B cell (primary cell): ENCODE measurements around the gene MAPK8IP2. TPM values are rescaled to one million over a fixed set of nuclear protein-coding genes. Genes with fewer than 3 reads are reported as not detected.

Experiments used
- ATAC-seq: fragments of 200-7000 bp; cut with Tn5 transposase; one replicate; pipeline ENCODE4 v1.10.0; 2021; ENCODE audit warnings: low read depth, mild to moderate bottlenecking, moderate number of reproducible peaks, moderate library complexity
- CTCF ChIA-PET: fragments of 350-600 bp; sonication (Branson Sonifier 250); formaldehyde crosslinking; loops from one replicate; lab custom pipeline; 2021; ENCODE audit warnings: antibody characterized with exemption, inconsistent platforms; lab: Charles Lee
- POLR2A ChIA-PET: fragments of 350-600 bp; sonication (Branson Sonifier 250); formaldehyde crosslinking; loops from one replicate; lab custom pipeline; 2021; ENCODE audit warnings: antibody characterized with exemption; lab: Charles Lee
- DNase-seq: peaks from one replicate; pipeline ENCODE4 v3.0.0; 2013
- H2AFZ ChIP-seq: 2 replicates; pipeline ENCODE4 v1.6.1; 2012; ENCODE audit warnings: mild to moderate bottlenecking, low read depth, low read length; ENCODE audit not compliant: insufficient read depth, poor library complexity, severe bottlenecking
- H3K27ac ChIP-seq, 2 donors: 1 replicate in 1 of 2; 2 replicates in 1 of 2; pipeline ENCODE4 v1.5.1; 2012 to 2013; ENCODE audit warnings: low read length in 2 of 2, mild to moderate bottlenecking in 2 of 2, moderate library complexity in 1 of 2
- H3K27me3 ChIP-seq, 4 experiments: fragments of 200-600 bp in 1 of 4; sonication (generic) in 1 of 4; replicated peaks in 1 of 4; 1 replicate in 2 of 4; 2 replicates in 2 of 4; pipeline versions ENCODE4 v1.6.1 to v1.7.0; 2013 to 2016; ENCODE audit warnings: low read length in 3 of 4, mild to moderate bottlenecking in 2 of 4, mixed read lengths in 1 of 4, moderate library complexity in 1 of 4; ENCODE audit not compliant: insufficient read depth in 4 of 4, control insufficient read depth in 3 of 4; ENCODE audit errors: control extremely low read depth in 1 of 4
- H3K36me3 ChIP-seq, 2 experiments: replicated peaks in 1 of 2; 1 replicate in 1 of 2; 2 replicates in 1 of 2; pipeline versions ENCODE4 v1.6.1 to v1.7.1; 2013; ENCODE audit warnings: low read length in 1 of 2; ENCODE audit not compliant: insufficient read depth in 2 of 2, control insufficient read depth in 1 of 2; ENCODE audit errors: control extremely low read depth in 1 of 2, extremely low read depth in 1 of 2
- H3K4me1 ChIP-seq, 2 donors: fragments of 200-600 bp in 1 of 2; sonication (generic) in 1 of 2; 1 replicate in 1 of 2; 2 replicates in 1 of 2; pipeline versions ENCODE4 v1.5.1 to v1.6.1; 2013 to 2017; ENCODE audit warnings: low read length in 2 of 2; ENCODE audit not compliant: control insufficient read depth in 2 of 2, insufficient read depth in 2 of 2
- H3K4me2 ChIP-seq: replicated peaks from 2 replicates; pipeline ENCODE3; 2012; ENCODE audit warnings: mild to moderate bottlenecking, low read depth, low read length; ENCODE audit not compliant: poor library complexity, severe bottlenecking
- H3K4me3 ChIP-seq, 5 experiments: fragments of 200-600 bp in 1 of 5; sonication (generic) in 1 of 5; 1 replicate in 3 of 5; 2 replicates in 2 of 5; pipeline versions ENCODE4 v1.5.1 to v1.7.0; 2011 to 2016; ENCODE audit warnings: low read length in 4 of 5, mild to moderate bottlenecking in 4 of 5, low read depth in 2 of 5, control low read depth in 1 of 5, moderate library complexity in 1 of 5; ENCODE audit not compliant: insufficient read depth in 1 of 5; ENCODE audit errors: control extremely low read depth in 1 of 5, extremely low read depth in 1 of 5
- H3K79me2 ChIP-seq: fragments of 200-600 bp; sonication (generic); one replicate; pipeline ENCODE4 v1.6.0; 2016; ENCODE audit warnings: low read length; ENCODE audit not compliant: control insufficient read depth, insufficient read depth
- H3K9ac ChIP-seq: fragments of 200-600 bp; sonication (generic); 2 replicates; pipeline ENCODE4 v1.6.1; 2017; ENCODE audit warnings: mild to moderate bottlenecking, low read length, moderate library complexity
- H3K9me3 ChIP-seq, 3 donors: one replicate each; pipeline versions ENCODE4 v1.6.1 to v1.7.1; 2013; ENCODE audit warnings: low read length in 2 of 3; ENCODE audit not compliant: control insufficient read depth in 2 of 3, insufficient read depth in 1 of 3; ENCODE audit errors: control extremely low read depth in 1 of 3
- H4K20me1 ChIP-seq: 2 replicates; pipeline ENCODE4 v1.6.0; 2012; ENCODE audit warnings: mild to moderate bottlenecking, low read length; ENCODE audit not compliant: insufficient read depth, control insufficient read depth, poor library complexity, severe bottlenecking
- H3K27ac Mint-ChIP-seq: one replicate; pipeline ENCODE4 v1.8.0; 2021; ENCODE audit warnings: mixed read lengths
- H3K27me3 Mint-ChIP-seq: one replicate; pipeline ENCODE4 v1.8.0; 2021; ENCODE audit warnings: mixed read lengths
- H3K4me1 Mint-ChIP-seq: one replicate; pipeline ENCODE4 v1.8.0; 2021; ENCODE audit warnings: mixed read lengths
- H3K4me3 Mint-ChIP-seq: one replicate; pipeline ENCODE4 v1.8.0; 2021; ENCODE audit warnings: mixed read lengths
- H3K9me3 Mint-ChIP-seq: one replicate; pipeline ENCODE4 v1.8.0; 2022; ENCODE audit warnings: mixed read lengths; ENCODE audit not compliant: insufficient read depth
- EZH2 ChIP-seq: IDR thresholded peaks from 2 replicates; pipeline ENCODE4 v1.6.1; 2012; ENCODE audit warnings: borderline replicate concordance, low read depth, mild to moderate bottlenecking, moderate library complexity, low read length; ENCODE audit not compliant: insufficient read depth, poor library complexity, severe bottlenecking
- whole genome bisulfite sequencing: methylation state at CpG from one replicate; pipeline ENCODE4 v1.1.5; 2013; ENCODE audit warnings: missing lambda C conversion rate; ENCODE audit not compliant: insufficient coverage; 5-methylcytosine and 5-hydroxymethylcytosine counted together
- intact Hi-C: fragments of 100-400 bp; cut with micrococcal nuclease; formaldehyde crosslinking; loops from one replicate; pipeline ENCODE4 v1.10.0; 2022
- polyA plus RNA-seq: library from polyadenylated mRNA; depleted of rRNA; stranded (reverse); fragments of >200 nt; gene quantifications from 2 replicates; pipeline ENCODE4 v1.2.3, GENCODE V29; 2012
- total RNA-seq, 2 donors: library from RNA; stranded (reverse); fragments of 120-200 nt in 1 of 2; gene quantifications; 1 replicate in 1 of 2; 2 replicates in 1 of 2; pipeline versions ENCODE4 v1.2.3 to v1.2.4, GENCODE V29; 2013 to 2022
- TF ChIP-seq, protein P1 (sequence below): fragments of 200-600 bp; IDR thresholded peaks from one replicate; pipeline ENCODE4 v1.8.0; 2022; ENCODE audit warnings: antibody characterized with exemption, mild to moderate bottlenecking

The MAPK8IP2 gene
- total and polyA plus RNA-seq, 2 donors (not counting 1 experiment from before 2014, with no cell fraction given) = 0.19 to 0.39 TPM

DNA sequence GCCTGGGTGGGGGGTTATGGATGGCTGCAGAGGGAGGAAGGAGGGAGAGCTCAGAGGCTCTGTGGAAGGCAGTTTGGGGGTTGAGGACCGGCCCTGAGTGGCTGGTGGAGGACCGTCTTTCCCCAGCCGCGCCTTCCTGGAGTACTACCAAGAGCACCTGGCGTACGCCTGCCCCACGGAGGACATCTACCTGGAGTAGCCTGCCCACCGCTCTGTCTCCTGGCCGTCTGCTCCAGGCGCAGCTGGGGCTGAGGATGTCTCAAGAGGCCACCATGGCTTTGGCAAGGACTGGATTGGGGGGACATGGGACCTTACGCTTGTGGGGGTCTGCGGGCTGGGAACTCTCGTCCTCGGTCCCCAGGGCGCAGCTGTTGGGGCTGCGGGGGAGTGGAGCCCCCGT is 10.0 kb downstream of the MAPK8IP2 start:
- peaks cover 43% of the 10 kb centered on the region for H3K27me3 Mint-ChIP-seq
- POLR2A ChIA-PET = no interaction called here
- CTCF ChIA-PET = no interaction called here

DNA sequence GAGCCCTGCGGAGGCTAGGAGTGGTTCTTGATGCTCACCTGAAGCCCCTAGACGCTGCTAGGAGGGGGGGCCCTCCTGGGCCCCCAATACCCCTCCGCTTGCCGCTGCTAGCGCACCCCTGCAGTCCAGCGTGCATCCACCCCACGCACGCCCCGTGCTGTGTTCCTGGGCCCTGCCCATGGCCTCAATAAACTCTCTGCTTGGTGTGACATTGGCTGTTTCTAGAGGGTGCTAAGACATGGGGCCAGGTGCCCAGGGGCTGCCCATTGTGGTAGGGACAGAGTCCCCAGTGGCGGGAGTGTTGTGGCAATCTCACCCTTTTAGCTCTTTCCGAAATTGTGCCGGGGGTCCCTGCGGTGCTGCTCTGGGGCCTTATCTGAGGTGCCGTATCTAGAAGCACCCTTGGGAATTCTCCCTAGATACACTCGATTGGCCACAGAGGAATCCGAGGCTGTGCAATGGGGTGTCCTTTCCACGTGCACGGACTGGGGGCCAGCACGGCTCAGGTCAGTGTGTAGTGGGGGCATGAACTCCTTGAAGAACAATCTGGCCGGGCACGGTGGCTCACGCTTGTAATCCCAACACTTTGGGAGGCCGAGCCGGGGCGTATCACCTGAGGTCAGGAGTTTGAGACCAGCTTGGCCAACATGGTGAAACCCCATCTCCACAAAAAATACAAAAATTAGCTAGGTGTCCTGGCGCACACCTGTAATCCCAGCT is 10.9 kb downstream of the MAPK8IP2 start:
- no peak overlapping the region for H3K4me3 Mint-ChIP-seq
- intact Hi-C loops = no loop called here
- Histone ChIP-seq H3K36me3 (no peaks in the 10 kb centered on the region), H3K27ac (no peak overlapping the region), H3K79me2 (no peaks in the 10 kb centered on the region), H3K9ac (no peak overlapping the region), H2AFZ (no peak overlapping the region), H3K4me1 (no peaks in the 10 kb centered on the region), H3K27me3 (peaks cover 0 to 28% (median under 1%) of the 10 kb centered on the region in 4 experiments), H3K9me3 (peaks cover 0 to 9% (median 0%) of the 10 kb centered on the region in 3 donors), H4K20me1 (no peaks in the 10 kb centered on the region), H3K4me2 (no peak overlapping the region), H3K4me3 (no peak overlapping the region)
- no peak for TF ChIP-seq EZH2
- TF ChIP-seq, protein P1, sequence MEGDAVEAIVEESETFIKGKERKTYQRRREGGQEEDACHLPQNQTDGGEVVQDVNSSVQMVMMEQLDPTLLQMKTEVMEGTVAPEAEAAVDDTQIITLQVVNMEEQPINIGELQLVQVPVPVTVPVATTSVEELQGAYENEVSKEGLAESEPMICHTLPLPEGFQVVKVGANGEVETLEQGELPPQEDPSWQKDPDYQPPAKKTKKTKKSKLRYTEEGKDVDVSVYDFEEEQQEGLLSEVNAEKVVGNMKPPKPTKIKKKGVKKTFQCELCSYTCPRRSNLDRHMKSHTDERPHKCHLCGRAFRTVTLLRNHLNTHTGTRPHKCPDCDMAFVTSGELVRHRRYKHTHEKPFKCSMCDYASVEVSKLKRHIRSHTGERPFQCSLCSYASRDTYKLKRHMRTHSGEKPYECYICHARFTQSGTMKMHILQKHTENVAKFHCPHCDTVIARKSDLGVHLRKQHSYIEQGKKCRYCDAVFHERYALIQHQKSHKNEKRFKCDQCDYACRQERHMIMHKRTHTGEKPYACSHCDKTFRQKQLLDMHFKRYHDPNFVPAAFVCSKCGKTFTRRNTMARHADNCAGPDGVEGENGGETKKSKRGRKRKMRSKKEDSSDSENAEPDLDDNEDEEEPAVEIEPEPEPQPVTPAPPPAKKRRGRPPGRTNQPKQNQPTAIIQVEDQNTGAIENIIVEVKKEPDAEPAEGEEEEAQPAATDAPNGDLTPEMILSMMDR = no peak
- H3K27ac Mint-ChIP-seq = no peak overlapping the region
- ChIA-PET POLR2A (no interaction called here), CTCF (no interaction called here)
- no peaks in the 10 kb centered on the region for H3K9me3 Mint-ChIP-seq
- peaks cover 38% of the 10 kb centered on the region for H3K27me3 Mint-ChIP-seq
- ATAC-seq (no peak), DNase-seq (no peak)
- peaks cover 1% of the 10 kb centered on the region for H3K4me1 Mint-ChIP-seq
- WGBS = 93% methylated on average over 26 of the region's 26 CpGs

More for the DNA sequence above, 10.0 kb downstream of the MAPK8IP2 start:
- no peak overlapping the region for H2AFZ ChIP-seq
- ATAC-seq = no peak
- Mint-ChIP-seq H3K27ac (no peak overlapping the region), H3K4me1 (peaks cover 1% of the 10 kb centered on the region), H3K4me3 (no peak overlapping the region), H3K9me3 (no peaks in the 10 kb centered on the region)
- no peak overlapping the region for H3K4me3 ChIP-seq
- no peaks in the 10 kb centered on the region for H4K20me1 ChIP-seq
- no peaks in the 10 kb centered on the region for H3K79me2 ChIP-seq
- TF ChIP-seq, protein P1 = no peak
- TF ChIP-seq EZH2 = no peak
- intact Hi-C loops = no loop called here
- H3K9me3 ChIP-seq = peaks cover 0 to 9% (median 0%) of the 10 kb centered on the region in 3 donors
- H3K9ac ChIP-seq = no peak overlapping the region
- no peak overlapping the region for H3K27ac ChIP-seq
- peaks cover 0 to 37% (median 3%) of the 10 kb centered on the region in 4 experiments for H3K27me3 ChIP-seq
- no peak overlapping the region for H3K4me2 ChIP-seq
- no peaks in the 10 kb centered on the region for H3K4me1 ChIP-seq
- no peak for DNase-seq
- H3K36me3 ChIP-seq = no peaks in the 10 kb centered on the region
- 95% methylated on average over 17 of the region's 17 CpGs for WGBS
